NCI-H2081 treated with DMSO at 0.1 percent for 48 hours (cell line): ENCODE measurements around the gene FBXL15.

ENCODE experiments used
- DNase-seq: peaks from one replicate; lab custom pipeline; 2025; lab: John Stamatoyannopoulos, UW

FBXL15 gene

DNA sequence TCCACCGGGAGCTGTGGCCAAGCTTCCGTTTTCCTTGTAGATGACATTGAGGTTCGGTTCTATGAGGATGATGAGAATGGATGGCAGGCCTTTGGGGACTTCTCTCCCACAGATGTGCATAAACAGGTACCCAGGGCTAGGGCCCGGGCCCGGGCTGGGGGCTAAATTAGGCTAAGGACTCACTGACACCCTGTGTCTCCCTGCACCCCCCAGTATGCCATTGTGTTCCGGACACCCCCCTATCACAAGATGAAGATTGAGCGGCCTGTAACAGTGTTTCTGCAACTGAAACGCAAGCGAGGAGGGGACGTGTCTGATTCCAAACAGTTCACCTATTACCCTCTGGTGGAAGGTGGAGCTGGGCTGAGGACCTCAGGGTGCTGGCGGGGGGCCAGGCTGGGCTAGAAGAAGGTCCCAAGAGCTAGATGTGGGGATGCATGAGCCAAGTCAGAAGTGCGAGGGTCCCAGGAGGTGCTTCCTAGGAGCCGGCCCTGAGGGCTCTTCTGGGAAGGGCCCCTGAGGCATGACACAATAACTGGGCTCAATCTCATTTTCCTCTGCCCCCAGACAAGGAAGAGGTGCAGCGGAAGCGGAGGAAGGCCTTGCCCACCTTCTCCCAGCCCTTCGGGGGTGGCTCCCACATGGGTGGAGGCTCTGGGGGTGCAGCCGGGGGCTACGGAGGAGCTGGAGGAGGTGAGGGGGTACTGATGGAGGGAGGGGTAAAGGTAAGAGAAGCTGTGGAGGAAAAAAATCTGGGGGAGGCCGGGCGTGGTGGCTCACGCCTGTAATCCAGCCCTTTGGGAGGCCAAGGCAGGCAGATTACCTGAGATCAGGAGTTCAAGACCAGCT is 22.2 kb upstream of the FBXL15 start:
- DNase-seq: no peak

DNA sequence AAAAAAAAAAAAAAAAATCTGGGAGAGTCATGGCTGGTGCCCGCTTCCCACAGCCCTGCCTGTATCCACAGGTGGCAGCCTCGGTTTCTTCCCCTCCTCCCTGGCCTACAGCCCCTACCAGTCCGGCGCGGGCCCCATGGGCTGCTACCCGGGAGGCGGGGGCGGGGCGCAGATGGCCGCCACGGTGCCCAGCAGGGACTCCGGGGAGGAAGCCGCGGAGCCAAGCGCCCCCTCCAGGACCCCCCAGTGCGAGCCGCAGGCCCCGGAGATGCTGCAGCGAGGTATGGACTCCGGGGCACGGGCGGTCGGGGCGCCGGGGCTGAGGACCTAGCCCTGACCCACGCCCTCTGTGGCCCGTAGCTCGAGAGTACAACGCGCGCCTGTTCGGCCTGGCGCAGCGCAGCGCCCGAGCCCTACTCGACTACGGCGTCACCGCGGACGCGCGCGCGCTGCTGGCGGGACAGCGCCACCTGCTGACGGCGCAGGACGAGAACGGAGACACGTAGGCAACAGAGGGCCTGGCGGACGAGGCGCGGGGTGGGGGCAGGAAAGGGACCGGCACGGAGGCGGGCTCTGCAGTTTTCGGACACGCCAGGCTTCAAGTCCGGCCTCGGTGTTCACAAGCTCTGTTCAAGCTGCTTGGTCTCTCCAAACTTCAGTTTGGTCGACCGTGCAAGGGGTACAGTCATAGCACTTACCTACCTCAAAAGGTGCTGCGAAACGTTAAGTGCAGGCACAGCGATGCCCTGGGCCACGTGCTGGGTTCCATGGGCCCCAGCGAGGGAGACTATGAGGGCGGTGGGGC is 21.2 kb upstream of the FBXL15 start:
- DNase-seq: no peak

DNA sequence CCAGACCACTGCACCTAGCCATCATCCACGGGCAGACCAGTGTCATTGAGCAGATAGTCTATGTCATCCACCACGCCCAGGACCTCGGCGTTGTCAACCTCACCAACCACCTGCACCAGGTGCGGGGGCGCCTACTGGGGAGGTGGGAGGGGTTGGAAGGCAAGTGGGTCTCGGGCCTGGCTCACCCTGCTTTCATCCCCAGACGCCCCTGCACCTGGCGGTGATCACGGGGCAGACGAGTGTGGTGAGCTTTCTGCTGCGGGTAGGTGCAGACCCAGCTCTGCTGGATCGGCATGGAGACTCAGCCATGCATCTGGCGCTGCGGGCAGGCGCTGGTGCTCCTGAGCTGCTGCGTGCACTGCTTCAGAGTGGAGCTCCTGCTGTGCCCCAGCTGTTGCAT is 20.6 kb upstream of the FBXL15 start:
- no peak for DNase-seq

DNA sequence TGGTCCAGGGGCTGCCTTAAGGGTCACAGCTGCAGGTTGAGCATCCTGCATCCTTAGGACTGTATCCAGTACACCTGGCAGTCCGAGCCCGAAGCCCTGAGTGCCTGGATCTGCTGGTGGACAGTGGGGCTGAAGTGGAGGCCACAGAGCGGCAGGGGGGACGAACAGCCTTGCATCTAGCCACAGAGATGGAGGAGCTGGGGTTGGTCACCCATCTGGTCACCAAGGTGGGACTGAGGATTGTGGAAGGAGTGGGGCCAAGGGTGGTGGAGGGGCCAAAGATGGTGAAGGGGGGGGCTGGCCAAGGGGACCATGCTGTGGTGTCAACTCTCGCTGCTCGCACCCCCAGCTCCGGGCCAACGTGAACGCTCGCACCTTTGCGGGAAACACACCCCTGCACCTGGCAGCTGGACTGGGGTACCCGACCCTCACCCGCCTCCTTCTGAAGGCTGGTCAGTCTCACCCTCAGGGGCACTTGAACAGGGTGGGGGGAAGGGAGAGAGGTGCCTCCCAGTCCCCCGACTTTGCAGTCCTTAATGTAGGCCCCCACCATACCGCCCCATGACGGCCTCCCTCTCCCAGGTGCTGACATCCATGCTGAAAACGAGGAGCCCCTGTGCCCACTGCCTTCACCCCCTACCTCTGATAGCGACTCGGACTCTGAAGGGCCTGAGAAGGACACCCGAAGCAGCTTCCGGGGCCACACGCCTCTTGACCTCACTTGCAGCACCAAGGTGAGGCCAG is 19.9 kb upstream of the FBXL15 start:
- DNase-seq: no peak

DNA sequence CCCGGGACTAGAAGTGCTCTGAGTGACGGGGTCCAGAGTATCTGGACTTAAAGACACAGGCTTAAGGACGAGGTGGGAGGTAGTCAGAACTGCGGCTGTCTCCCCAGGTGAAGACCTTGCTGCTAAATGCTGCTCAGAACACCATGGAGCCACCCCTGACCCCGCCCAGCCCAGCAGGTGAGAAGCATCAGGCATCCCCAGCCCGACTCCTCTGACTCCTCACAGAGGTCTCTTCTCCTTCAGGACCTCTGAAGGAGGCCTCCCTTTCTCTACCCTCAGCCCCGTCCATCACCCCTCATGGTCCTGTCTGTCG is 19.3 kb upstream of the FBXL15 start:
- DNase-seq: no peak

DNA sequence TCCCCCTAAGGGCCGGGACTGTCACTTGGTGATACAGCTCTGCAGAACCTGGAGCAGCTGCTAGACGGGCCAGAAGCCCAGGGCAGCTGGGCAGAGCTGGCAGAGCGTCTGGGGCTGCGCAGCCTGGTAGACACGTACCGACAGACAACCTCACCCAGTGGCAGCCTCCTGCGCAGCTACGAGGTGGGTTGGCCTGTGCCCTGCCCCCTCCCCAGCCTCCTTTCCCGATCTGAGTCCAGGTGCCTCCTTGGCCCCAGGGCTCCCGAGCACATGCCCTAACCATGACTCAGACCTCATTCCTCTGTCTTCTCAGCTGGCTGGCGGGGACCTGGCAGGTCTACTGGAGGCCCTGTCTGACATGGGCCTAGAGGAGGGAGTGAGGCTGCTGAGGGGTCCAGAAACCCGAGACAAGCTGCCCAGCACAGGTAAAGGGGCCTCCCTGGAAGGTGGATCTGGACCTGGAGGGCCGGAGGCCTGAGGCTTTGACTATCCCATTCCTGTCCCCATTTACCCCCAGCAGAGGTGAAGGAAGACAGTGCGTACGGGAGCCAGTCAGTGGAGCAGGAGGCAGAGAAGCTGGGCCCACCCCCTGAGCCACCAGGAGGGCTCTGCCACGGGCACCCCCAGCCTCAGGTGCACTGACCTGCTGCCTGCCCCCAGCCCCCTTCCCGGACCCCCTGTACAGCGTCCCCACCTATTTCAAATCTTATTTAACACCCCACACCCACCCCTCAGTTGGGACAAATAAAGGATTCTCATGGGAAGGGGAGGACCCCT is 18.7 kb upstream of the FBXL15 start:
- no peak for DNase-seq

DNA sequence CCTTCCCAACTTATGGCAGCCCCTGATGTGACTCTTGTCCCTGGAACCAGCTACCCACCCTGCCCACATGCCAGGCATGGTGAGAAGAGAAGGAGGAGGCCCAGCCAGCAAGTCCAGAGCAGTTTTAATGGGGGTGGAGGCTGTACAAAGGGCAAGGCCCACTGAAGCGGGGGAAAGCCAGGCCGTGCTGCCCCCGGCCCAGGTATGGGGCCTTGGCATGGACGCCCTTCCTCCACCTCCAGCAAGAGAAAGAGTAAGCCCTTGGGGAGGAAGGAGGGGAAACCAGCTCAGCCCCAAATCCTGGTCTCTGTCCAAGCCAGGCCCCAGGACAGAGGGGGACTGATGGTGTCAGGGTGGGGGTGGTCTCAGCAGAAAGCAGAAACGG is 18.1 kb upstream of the FBXL15 start:
- no peak for DNase-seq

DNA sequence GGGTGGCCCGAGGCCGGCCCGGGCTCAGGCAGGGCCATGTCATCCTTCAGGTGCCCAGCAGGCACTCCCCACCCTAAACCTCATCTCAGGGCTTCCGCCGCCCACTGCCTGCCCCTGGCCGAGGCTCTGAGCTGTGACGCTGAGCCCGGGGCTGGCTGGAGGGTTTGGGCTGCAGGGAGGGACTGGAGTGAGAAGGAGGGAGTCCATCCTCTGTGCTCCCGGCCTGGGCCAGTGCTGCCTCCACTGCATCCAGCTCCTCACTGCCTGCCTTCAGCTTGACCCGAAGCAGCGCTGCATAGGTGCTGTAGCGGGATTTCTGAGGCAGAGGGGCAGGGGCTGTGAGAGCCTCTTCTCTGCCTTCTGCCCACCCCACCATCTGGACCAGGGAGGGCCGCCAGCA is 17.5 kb upstream of the FBXL15 start:
- no peak for DNase-seq

DNA sequence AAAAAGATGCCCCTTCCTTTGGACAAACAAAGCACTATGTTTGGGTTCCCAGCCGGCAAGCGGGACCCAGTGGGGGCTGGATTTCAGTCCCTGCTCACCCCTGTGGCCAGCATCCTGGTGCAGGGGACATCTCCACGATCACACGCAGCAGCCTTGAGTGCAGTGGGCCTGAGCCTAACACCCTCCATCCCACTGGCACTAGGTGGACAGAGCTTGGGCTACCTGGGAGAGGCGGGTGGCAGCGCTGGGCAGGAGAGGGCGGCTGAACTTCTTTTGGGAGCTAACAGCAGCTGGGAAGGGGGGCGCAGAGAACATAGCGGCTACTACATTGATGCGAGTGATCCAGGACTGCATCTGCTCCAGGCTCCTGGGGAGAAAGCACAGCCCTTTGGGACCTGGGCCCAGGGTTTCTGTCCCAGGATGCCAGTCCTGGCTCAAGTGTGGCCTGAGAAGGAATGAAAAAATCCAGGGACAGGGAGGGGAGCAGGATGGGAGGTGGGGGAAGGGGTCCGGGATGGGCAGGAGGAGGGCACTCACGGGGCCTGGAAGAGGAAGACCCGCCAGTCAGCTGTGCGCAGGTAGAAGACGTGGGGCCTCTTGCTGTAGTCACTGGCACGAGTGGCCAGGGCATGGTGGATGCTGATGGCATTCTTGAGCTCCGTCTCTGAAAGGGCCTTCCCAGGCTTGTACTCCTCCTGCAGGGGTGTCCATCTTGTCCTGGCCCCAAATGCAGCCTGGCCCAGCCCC is 16.1 kb upstream of the FBXL15 start:
- no peak for DNase-seq

DNA sequence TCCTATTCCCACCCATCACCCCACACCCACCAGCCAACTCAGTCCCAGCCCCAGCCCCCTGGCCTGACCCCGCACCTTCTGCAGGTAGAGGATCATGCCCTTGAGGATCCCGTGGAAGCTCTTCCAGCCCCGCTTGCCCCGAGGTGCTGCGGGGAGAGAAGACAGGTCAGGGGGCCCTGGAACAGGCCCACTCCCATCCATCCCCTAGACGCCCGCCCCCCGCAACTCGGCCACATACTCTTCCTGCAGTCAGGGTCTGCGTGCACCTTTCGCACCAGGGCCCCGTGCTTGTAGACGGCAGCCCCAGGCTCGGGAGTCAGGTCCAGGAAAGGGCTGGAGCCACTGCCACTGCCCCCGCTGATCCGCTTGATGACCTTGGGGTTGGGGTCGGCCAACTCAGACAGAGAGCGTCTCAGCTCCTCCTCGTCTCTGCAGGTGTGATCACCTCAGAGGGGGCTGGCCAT is 15.5 kb upstream of the FBXL15 start:
- no peak for DNase-seq

DNA sequence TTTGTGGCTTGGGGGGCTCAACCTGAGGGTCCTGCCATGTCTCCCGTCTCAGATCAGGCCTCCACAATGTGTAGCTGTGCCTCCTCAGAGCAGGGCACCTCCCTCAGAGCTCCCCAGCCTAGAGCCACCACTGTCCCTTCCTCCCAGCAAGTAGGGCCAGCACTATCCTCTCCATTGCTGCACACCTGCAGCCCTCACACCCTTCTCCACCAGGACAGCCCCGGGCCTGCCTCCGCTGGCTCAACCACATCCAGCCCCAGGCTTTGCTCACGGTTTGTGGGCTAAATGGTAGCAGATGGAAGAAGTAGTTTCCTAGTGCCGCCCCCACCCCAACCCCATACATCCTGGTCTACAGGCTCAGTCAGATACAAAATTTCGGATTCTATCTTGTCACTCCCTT is 15.0 kb upstream of the FBXL15 start:
- no peak for DNase-seq

DNA sequence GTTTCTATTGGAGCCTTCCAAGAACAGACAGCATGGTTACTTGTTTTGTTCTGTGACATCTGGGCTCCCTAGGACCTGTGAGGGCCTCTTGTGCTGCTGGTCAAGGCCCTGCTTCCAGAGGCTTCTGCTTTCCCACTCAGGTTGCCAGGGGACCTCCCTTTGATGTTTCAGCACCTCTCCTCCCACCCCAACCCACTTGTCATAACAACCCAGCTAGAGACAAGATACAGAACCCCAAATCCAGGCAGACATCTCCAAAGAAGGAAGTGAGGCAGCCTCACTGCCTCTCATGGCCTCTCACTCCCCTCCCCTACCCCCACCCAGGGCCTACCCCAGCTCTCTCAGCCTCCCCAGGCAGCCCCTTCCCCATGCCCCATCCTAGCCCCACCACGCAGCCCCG is 13.8 kb upstream of the FBXL15 start:
- DNase-seq: no peak

DNA sequence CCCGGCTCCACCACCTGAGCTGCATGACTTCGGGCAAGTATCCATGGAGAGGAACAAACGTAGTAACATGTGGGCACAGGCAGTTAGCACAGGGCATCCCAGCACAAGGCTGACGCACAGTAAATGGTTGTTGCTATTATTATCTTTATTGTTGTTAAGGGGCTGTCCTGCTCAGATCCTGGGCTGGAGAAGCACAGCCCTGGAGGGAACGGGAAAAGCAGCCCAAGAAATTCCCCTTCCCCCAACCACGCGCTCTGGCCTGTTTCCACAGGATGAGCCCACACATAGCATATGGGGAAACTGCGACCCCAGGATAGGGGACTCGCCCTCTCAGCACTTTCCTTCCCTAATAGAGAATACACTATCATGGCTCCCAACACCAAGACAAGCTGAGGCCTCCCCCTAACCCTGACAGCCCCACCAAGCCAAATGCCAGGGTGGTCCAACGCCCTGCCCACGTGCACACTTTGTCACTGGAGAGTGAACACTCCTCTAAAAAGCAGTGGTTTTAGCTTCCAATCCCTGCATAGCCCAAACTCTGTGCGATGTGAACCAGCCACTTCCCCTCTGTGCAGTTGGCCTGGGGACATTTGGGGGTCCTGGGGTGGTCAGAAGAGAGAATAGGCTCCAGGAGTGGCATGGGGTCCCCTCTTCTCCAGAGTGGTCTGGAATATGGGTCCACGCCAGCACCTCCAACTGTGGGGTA is 13.1 kb upstream of the FBXL15 start:
- no peak for DNase-seq

DNA sequence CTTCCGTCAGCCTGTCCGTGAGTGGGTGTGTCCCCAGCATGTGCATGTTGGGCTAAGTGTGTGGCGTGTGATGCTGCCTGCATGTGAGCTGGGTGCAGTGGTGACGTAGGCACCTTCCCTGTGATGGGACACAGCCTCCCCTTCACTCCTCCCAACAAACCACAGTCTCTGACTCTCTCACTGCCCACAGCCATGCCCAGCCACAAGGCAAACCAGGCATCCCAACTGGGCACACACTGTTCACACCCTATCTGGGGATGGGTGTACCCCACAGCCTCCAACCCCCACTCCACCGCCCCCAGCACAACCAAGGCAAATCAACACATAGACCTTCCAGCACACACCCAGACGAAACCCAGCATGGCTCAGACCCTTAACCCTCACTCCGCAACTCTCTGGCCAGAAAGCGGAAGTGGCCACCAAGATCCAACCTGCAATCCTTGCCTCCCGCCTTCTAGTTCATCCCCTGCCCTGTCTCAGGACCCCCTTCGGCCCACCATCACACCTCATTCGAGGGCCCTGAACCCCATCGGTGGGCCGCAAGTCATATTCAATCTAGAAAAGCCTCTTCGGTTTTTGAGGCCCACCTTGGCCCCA is 12.4 kb upstream of the FBXL15 start:
- DNase-seq: no peak

DNA sequence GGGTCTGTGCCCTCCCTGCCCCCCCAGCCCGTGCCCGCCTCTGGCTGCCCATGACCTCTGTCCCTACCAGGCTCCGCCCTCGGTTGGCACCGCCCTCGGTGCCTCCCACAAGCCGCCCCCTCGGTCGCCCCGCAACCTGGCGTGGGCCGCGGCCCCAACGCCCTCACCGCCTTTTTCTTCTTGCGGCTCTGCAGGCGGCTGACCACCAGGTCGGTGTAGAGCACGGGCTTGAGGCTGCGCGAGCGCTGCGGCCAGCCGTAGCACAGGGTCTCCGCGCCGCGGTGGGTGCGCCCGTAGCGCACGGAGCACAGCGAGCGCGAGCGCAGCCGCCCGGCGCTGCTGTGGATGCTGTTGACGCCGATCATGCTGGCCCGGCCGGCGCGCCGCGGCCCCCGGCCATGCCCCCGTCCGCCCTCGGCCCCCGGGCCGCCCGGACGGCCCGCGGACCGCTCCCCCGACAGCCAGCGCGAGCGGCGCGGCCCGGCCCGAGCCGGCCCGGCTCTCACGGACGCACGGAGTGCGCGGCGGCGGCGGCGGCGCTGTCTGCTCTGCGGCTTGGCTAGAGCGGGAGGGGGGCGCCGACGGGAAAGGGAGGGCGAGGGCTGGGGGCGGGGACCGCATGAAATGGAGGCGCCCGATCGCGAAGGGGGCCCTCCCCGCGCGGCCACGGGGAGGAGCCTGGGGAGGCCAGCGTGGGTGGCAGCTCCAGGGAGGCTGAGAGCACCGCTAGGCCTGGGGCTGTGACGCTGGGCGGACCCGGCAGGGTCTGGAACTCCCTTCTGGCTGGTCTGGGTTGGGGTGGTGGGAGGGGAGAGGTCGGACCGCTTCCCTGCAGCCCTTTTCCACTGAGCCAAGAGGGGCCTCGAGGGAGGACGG is 11.7 kb upstream of the FBXL15 start:
- no peak for DNase-seq

DNA sequence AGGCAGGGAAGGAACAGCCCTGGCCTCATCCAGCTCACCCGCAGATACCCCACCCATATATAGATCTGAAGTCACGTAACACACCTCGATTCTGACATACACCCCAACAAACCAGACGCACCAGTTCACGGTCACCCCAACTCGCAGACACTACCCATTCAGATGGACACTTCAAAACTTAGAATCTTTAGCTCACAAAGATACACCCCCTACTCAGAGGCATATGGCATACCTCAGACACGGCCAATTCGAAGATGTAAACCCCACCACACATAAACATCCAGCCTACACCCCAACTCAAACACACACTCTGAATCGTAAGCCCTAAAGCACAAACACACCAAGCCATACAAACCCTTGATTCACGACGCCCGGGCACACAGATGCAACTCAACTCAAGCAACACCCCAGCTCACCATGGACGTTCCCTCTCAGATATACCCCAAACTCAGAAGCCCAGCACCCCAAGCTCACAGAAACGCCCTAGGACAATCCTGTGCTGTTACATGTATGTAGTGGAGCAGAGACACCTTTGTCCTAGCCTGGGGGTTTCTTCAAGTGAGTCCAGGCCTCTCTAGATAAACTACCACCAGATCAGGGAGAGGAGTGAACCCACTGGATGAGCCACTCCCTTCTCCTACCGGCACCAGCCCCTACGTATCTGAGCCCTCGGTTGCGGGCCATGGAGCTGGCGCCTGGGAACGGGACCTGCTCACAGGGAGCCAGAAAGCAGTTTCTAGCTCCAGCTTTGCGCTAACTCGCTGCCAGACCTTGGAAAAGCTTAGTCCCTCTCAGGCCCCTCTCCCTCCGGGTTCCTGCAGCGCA is 10.8 kb upstream of the FBXL15 start:
- no peak for DNase-seq

DNA sequence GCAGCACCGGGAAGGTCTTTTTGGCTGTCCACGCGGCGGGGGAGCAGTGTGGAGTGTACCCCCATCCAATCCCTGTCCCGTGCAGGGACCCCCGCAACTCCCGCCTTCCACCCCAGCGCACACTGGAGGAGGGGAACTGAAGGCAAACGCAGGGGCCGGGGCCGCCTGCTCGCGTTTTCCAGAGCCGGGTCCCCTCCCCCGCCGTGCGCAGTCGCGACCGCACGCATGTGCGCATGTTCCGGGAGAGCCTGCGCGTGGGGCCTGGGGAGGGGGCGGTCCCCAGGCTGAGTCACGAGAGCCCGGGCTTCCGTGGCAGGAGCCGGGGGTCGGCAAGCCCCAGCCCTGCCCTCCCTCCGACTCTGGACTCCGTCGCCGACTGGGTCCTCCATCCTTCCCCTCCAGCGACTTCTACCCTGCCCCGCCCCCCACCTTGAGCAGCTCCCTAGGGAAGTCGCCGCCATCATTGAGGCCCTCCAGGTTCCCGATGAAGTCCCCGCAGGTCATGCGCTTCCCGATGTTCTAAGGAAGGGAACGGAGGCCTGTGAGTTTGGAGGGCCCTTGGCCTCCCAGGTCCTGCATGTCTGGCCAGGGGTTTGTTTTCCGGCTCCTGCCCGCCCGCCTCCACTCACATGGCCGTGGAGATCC is 10.1 kb upstream of the FBXL15 start:
- DNase-seq: no peak
